GM19467 (cell line): ENCODE measurements around the gene PNMA6E.
"Not testable (repeated sequence)": the region's sequence is repeated elsewhere in the genome, so short reads cannot be mapped to it uniquely, and the experiment has no call there.

ENCODE experiments used
- ATAC-seq: cut with Tn5 transposase; IDR thresholded peaks from one replicate; pipeline ENCODE4 v1.9.1; 2021; ENCODE audit warnings: mild to moderate bottlenecking, moderate library complexity; ENCODE audit not compliant: unreplicated experiment

Gene PNMA6E

GRCh38 chrX:153387987-153388721, 13.0 kb downstream of the PNMA6E start:
- ATAC-seq, result no peak

GRCh38 chrX:153387345-153387744, 13.8 kb downstream of the PNMA6E start:
- ATAC-seq, result no peak

- no peak for ATAC-seq
Measured at GRCh38 chrX:153386097-153386496, 15.1 kb downstream of the PNMA6E start.

GRCh38 chrX:153384973-153385372, 16.2 kb downstream of the PNMA6E start:
- not testable (repeated sequence) for ATAC-seq

GRCh38 chrX:153384390-153384789, 16.8 kb downstream of the PNMA6E start:
- no peak for ATAC-seq

- ATAC-seq, result no peak
Measured at GRCh38 chrX:153382563-153383482, 18.3 kb downstream of the PNMA6E start.

GRCh38 chrX:153381684-153382532, 19.2 kb downstream of the PNMA6E start:
- no peak for ATAC-seq

- ATAC-seq, result no peak
Measured at GRCh38 chrX:153380691-153381090, 20.5 kb downstream of the PNMA6E start.

- ATAC-seq, result no peak
Measured at GRCh38 chrX:153379971-153380581, 21.1 kb downstream of the PNMA6E start.

- no peak for ATAC-seq
Measured at GRCh38 chrX:153379508-153379907, 21.6 kb downstream of the PNMA6E start.

GRCh38 chrX:153378607-153379006, 22.5 kb downstream of the PNMA6E start:
- no peak for ATAC-seq

- ATAC-seq, result no peak
Measured at GRCh38 chrX:153377727-153378126, 23.4 kb downstream of the PNMA6E start.

- no peak for ATAC-seq
Measured at GRCh38 chrX:153375571-153375970, 25.6 kb downstream of the PNMA6E start.

- no peak for ATAC-seq
Measured at GRCh38 chrX:153374426-153374825, 26.7 kb downstream of the PNMA6E start.

GRCh38 chrX:153372949-153373348, 28.2 kb downstream of the PNMA6E start:
- ATAC-seq, result no peak

- ATAC-seq, result no peak
Measured at GRCh38 chrX:153371256-153371655, 29.9 kb downstream of the PNMA6E start.

GRCh38 chrX:153370293-153371055, 30.7 kb downstream of the PNMA6E start:
- no peak for ATAC-seq

- ATAC-seq, result no peak
Measured at GRCh38 chrX:153366878-153367538, 34.1 kb downstream of the PNMA6E start.

- ATAC-seq, result no peak
Measured at GRCh38 chrX:153366119-153366518, 35.0 kb downstream of the PNMA6E start.
